Measurements from ENCODE around the gene ROBO4.

DNA sequence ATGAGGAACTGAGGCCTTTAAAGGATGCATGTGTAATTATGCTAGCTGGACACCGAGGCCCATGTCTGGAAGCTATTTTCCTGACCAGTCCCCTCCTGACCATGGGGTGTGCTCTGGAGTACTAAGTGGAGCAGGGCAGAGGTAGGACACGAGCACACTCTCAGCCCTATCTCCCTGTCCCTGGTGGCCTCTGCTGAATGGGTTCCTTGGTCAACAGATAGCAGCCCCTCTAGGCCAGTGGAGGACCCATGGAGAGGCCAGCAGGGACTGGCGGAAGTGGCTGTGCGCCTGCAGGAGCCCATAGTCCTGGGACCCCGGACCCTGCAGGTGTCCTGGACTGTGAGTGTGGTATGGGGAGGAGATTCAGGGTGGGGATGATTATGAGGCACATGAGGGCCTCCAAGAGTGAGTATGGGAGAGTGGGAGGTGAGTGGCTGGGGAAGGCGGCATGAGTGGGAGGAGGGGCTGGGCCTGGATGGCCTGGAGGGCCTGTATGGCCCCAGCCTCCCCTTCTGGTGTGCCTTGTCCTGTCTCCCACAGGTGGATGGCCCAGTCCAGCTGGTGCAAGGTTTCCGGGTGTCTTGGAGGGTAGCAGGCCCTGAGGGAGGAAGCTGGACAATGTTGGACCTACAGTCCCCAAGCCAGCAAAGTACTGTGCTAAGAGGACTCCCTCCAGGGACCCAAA lies 23.0 kb downstream of the ROBO4 start:
- TF ChIP-seq TAF1 (IDR thresholded peaks at IDR 0.05; ENCODE audit: low read depth) (no peak), RAD21 (IDR thresholded peaks at IDR 0.05; ENCODE audit: low read depth) (no peak)

Measured in Ishikawa (cell line).